ENCODE data around the gene ZNF317. TPM values are rescaled to one million over a fixed set of nuclear protein-coding genes. Genes with fewer than 3 reads are reported as not detected.
A peak's percentile ranks its signal among the peaks of the same experiment; 100 is the strongest.

ZNF317 gene
- total and polyA plus RNA-seq, 2 of the 4 experiments (the other 2 are of a cell fraction) = 13.0 to 17.6 TPM

DNA sequence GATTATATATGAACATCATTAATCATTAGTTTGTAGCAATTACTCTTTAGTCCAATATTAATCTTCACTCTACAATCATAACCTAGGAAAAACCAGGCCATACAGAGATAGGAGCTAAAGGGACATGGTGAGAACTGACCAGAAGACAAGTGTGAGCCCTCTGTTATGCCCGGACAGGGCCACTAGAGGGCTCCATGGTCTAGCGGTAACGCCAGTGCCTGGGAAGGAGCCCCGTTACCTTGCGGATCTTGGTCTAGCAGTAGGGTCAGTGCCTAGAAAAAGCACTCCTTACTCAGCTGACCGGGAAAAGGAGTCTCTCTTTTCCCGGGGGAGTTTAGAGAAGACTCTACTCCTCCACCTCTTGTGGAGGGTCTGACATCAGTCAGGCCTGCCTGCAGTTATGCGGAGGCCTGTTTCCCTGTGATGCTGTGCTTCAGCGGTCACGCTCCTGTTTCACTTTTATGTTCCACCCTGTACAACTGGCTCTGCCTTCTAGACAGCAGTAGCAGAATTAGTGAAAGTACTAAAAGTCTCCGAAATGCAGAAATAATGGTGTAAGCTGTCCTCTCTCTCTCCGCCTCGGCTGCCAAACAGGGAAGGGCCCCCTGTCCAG lies 65.4 kb downstream of the ZNF317 start:
- no peak overlapping the region for H3K14ac ChIP-seq (replicated peaks; ENCODE audit: low read depth, low read length)
- H3K56ac ChIP-seq (ENCODE audit: extremely low read depth, insufficient read depth, low read length) = no peak overlapping the region
- no TSS peak for BruUV-seq (replicated peaks)
- H3K4me2 ChIP-seq (ENCODE audit: low read depth, low read length) = peak overlapping the region; percentile 93
- H4K20me1 ChIP-seq (ENCODE audit: insufficient read depth, low read length) = no peaks in the 10 kb centered on the region
- H4K91ac ChIP-seq (ENCODE audit: insufficient read depth, low read depth, low read length) = no peak overlapping the region
- H3K4me3 ChIP-seq (ENCODE audit: insufficient read depth, low read depth, low read length) = peak overlapping the region; percentile 17
- CTCF ChIA-PET = interaction anchor here (0.6 to 1.6 kb wide), 8 partner anchors 11 to 301 kb away, joined by 3 to 4 read pairs (median 3); no protein-coding TSS in a partner anchor
- POLR2A ChIA-PET (ENCODE audit: unreplicated experiment) = no interaction called here
- in situ Hi-C loops (cut with MboI; ENCODE audit: low sequenced_read_pairs) = loop anchor here (10.0 kb wide), 1 partner anchor 589 kb away; no protein-coding TSS in a partner anchor
- H4K5ac ChIP-seq (ENCODE audit: low read depth, low read length) = no peak overlapping the region
- no peaks in the 10 kb centered on the region for H3K4me1 ChIP-seq (ENCODE audit: control insufficient read depth, insufficient read depth, low read length)
- H3K9me3 ChIP-seq (ENCODE audit: control insufficient read depth, insufficient read depth, low read length) = no peaks in the 10 kb centered on the region; the same call in 1 of the 2 replicates
- no peak overlapping the region for H3K23ac ChIP-seq (ENCODE audit: low read depth, low read length)
- H2BK15ac ChIP-seq (ENCODE audit: low read depth, low read length) = no peak overlapping the region
- no peaks in the 10 kb centered on the region for H3K79me1 ChIP-seq (ENCODE audit: low read depth in 1 of 2, low read length in 2 of 2)
- no peaks in the 10 kb centered on the region for H3K36me3 ChIP-seq (ENCODE audit: control insufficient read depth, insufficient read depth, low read length)
- no peak overlapping the region for H2AK5ac ChIP-seq (ENCODE audit: low read depth, low read length)
- H4K8ac ChIP-seq (ENCODE audit: low read depth in 2 of 2, low read length in 2 of 2) = no peak overlapping the region
- no peak for TF ChIP-seq MAFK (IDR thresholded peaks at IDR 0.05; ENCODE audit: low read depth, low read length)
- TF ChIP-seq, protein P1, sequence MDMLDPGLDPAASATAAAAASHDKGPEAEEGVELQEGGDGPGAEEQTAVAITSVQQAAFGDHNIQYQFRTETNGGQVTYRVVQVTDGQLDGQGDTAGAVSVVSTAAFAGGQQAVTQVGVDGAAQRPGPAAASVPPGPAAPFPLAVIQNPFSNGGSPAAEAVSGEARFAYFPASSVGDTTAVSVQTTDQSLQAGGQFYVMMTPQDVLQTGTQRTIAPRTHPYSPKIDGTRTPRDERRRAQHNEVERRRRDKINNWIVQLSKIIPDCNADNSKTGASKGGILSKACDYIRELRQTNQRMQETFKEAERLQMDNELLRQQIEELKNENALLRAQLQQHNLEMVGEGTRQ (IDR thresholded peaks at IDR 0.05; ENCODE audit: low read depth, low read length) = no peak
- TF ChIP-seq CEBPB (IDR thresholded peaks at IDR 0.05; ENCODE audit: low read depth, low read length) = no peak
- TF ChIP-seq, protein P2, sequence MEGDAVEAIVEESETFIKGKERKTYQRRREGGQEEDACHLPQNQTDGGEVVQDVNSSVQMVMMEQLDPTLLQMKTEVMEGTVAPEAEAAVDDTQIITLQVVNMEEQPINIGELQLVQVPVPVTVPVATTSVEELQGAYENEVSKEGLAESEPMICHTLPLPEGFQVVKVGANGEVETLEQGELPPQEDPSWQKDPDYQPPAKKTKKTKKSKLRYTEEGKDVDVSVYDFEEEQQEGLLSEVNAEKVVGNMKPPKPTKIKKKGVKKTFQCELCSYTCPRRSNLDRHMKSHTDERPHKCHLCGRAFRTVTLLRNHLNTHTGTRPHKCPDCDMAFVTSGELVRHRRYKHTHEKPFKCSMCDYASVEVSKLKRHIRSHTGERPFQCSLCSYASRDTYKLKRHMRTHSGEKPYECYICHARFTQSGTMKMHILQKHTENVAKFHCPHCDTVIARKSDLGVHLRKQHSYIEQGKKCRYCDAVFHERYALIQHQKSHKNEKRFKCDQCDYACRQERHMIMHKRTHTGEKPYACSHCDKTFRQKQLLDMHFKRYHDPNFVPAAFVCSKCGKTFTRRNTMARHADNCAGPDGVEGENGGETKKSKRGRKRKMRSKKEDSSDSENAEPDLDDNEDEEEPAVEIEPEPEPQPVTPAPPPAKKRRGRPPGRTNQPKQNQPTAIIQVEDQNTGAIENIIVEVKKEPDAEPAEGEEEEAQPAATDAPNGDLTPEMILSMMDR (conservative IDR thresholded peaks at IDR 0.05; ENCODE audit: low read depth, low read length) = peak; percentile 72
- no peak for TF ChIP-seq NFE2L2 (IDR thresholded peaks at IDR 0.05; ENCODE audit: low read depth, low read length)
- no peak for TF ChIP-seq MXI1 (IDR thresholded peaks at IDR 0.05; ENCODE audit: borderline replicate concordance, low read depth, low read length)
- TF ChIP-seq RFX5 (IDR thresholded peaks at IDR 0.05; ENCODE audit: low read depth, low read length) = no peak
- peak; percentile 61 for TF ChIP-seq SMC3 (IDR thresholded peaks at IDR 0.05; ENCODE audit: low read depth, low read length)
- peak; percentile 79 for TF ChIP-seq RAD21 (IDR thresholded peaks at IDR 0.05; ENCODE audit: low read length)
- no peak overlapping the region for H2BK120ac ChIP-seq (ENCODE audit: low read depth, low read length)
- H3K27me3 ChIP-seq (ENCODE audit: control insufficient read depth, insufficient read depth, low read length) = no peaks in the 10 kb centered on the region
- no peak overlapping the region for H3K27ac ChIP-seq (ENCODE audit: insufficient read depth, low read length)
- no peak overlapping the region for H3K18ac ChIP-seq (ENCODE audit: low read depth, low read length)
- peak overlapping the region; percentile 86 for H2AFZ ChIP-seq (replicated peaks; ENCODE audit: low read length, poor library complexity)
- intact Hi-C loops (cut with micrococcal nuclease) = loop anchor here (1.0 to 10.0 kb wide), 6 partner anchors 69 to 591 kb away; partner anchors contain the start of genes ZNF121, ZNF266 and ZNF561
- dilution Hi-C loops (cut with HindIII; ENCODE audit: low sequenced_read_pairs, unreplicated experiment) = no loop called here
- H2BK5ac ChIP-seq (ENCODE audit: low read depth, low read length, poor library complexity, severe bottlenecking) = no peak overlapping the region
- H3K9me1 ChIP-seq (ENCODE audit: insufficient read depth, low read length) = no peaks in the 10 kb centered on the region
- H2AK9ac ChIP-seq (replicated peaks; ENCODE audit: low read depth, low read length, poor library complexity) = no peak overlapping the region
- DNase-seq = peak; percentile 54
- H2BK20ac ChIP-seq (ENCODE audit: low read depth, low read length) = no peak overlapping the region
- WGBS, 2 experiments (ENCODE audit: extremely low coverage in 2 of 2, insufficient read length in 1 of 2) = 10% methylated on average over 2 of the region's 13 CpGs; no CpG with 5 or more reads in 1 of the 2 experiments
- H3K4ac ChIP-seq (ENCODE audit: low read depth, low read length) = no peak overlapping the region
- H3K9ac ChIP-seq (ENCODE audit: low read depth, low read length) = no peak overlapping the region
- ATAC-seq (ENCODE audit: low read depth) = peak; percentile 97
